GM19395 (cell line): Measurements from ENCODE around the gene ZIC4.
A peak's percentile ranks its signal among the peaks of the same experiment; 100 is the strongest.

Experiments used
- ATAC-seq: cut with Tn5 transposase; IDR thresholded peaks from one replicate; pipeline ENCODE4 v1.9.1; 2021; ENCODE audit warnings: mild to moderate bottlenecking, moderate library complexity; ENCODE audit not compliant: unreplicated experiment

ZIC4 gene

DNA sequence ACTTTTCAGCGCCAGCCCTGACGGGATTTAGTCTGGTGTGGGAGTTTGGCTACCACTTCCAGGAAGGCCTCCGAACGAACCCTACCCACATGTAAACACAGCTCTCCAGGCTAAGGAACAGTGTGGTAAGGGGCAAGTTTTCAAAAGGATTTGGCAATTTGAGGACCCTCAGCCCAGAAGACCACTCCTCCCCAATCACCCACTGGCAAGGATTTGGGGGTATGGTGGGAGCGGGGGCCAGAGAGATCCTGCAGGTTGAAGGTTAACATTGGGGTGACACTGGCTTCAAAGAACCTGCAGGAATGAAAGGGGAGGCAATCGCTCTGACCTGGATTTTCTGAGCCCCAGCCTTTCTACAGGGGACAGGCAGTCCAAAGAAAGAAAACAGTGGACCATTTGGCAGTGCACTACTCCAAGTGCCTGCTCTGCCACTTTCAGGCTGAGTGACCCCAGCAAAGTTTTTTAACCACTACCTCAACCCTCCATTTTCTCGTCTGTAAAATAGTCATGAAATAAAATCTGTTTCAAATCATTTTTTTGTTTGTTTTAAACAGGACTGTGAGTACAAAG is 34.5 kb downstream of the ZIC4 start:
- no peak for ATAC-seq

DNA sequence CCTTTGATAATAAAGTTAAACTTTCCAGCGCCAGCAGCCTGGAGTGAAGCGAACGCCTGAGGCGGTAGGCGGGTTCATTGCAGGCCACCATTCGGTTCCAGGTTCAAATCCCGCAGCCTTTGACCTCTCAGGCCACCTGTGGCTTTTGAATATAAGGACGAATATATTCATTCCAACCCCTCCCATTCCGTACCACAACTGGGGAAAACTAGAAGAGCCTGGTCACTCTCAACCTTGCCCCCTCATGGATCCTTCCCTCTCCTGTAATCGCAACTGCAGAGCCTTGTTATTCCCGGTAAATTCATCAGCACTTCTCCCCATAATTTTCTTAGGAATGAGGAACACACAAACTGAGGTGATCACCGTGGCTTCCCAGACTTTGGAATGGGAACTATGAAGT is 35.2 kb downstream of the ZIC4 start:
- no peak for ATAC-seq

DNA sequence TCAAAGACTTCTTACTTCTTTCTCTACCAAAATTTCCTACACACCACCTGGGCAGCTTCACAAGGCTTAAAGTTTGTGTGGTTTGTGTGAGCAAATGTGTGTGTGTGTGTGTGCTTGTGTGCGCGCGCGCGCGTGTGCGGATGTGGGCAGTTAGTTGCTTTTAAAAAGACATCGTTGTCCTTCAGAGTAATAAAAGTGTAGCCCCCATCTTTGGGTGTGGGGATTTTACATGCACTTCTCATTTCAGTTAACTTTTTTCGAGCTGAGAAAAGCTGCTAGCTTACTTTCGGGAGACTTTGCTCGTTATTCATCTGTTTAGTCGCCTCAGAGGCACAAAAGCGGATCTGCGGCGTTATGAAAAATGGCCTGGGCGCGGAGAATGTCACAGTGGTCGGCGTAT is 36.0 kb downstream of the ZIC4 start:
- no peak for ATAC-seq

DNA sequence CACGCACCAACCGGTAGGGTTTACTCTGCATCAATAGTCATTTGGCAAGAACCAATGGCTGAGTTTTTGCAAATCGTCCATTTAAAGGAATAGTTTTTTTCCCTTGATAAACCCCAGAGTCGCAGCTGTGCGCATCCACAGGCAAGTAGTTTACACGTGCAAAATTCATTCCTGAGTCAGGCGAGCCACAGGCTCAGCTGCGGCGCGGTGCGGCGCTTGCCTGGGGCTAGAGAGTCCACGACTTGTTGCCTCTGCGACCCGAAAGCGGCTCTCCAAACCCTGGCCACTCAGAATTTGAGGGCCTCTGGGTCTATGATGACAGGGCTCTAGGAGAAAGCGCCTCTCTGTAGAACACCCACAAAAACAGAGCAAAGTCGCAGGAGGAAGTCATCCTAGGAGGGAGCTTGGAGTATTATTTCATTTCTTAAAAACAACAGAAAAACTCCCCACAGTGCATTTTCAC is 36.7 kb downstream of the ZIC4 start:
- ATAC-seq, result no peak

DNA sequence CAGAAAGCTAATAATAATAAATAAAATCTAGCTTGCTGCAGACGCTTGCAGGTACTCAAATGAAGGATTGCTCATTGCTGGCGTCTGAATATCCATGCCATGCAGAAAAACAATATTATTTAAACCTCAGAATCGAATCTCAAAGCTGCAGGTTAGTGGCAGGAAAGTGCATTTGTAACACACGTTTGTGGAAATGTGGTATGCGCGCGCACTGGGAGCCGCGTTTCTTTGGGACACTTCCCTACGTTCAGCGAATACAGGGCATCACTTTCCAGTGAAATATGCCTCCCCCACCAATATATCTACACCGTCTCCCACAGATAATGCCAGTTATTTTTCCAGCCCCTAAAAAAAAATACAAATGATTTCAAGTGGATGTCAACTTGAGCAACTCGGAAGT is 37.1 kb downstream of the ZIC4 start:
- ATAC-seq, result no peak

DNA sequence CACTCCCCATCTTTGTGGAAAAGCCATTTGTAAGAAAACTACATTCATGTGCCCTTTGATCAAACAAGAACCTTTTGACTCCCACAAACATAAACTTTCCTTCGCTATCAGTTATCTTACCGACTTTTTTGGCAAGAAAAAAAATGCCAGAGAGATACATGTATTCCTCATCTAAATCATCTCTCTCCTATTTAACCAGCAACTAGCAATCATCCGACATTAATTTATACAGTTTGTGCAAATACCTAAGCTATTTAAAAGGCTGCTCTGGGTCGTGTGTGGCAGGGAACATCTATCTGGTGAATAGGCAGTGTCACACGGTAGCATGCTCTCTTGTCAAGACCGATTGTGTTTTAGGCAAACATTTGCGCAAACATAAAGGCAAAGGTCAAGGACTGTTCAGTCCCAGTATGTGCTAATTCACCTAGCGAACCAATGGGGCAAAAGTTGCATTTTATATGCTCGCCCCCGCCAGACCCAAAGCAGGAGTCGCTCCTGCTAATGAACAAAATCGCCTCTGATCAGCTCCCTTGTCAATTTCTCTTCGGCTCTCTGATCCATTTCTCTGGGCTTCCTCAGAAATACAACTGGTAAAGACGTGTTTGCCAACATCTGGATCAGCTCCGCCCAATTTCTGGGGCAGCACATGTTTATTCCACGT is 37.7 kb downstream of the ZIC4 start:
- ATAC-seq, result no peak

DNA sequence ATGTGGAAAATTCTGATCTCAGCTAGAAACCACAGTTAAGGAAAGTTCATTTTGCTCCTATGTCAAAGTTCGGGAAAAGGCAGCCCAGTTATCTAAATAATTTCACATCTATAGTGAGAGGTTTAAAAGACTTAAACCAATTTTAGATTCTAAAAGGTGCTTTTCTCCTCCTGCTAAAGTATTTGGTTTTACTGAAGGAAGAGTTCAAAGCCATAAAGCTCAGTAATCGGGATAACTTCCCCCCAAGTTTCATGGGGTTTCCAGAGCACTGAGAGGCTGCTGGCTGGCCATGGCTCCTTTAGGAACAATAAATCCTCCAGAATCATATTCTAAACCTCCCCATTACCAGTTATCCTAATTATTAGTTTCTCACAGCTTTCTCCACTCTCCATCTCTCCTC is 38.2 kb downstream of the ZIC4 start:
- no peak for ATAC-seq

DNA sequence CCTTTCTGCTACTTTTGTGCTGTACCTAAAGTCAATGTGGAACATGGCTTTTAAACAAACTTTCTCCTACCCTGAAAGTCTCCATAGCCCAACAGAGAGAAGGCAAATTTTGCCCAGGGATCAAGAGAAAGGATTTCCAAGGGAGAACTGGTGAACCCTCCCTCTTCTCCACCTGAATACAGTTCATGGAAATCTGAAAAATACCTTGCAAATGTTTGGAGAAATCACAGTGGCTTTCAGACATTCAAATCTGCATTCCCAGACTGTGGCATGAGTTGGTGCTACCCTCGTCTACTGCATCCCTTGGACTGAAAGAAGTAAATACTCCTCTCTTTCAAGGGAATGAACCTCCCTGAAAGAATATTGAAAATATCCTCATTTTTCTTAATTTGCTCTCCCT is 38.7 kb downstream of the ZIC4 start:
- ATAC-seq, result no peak

DNA sequence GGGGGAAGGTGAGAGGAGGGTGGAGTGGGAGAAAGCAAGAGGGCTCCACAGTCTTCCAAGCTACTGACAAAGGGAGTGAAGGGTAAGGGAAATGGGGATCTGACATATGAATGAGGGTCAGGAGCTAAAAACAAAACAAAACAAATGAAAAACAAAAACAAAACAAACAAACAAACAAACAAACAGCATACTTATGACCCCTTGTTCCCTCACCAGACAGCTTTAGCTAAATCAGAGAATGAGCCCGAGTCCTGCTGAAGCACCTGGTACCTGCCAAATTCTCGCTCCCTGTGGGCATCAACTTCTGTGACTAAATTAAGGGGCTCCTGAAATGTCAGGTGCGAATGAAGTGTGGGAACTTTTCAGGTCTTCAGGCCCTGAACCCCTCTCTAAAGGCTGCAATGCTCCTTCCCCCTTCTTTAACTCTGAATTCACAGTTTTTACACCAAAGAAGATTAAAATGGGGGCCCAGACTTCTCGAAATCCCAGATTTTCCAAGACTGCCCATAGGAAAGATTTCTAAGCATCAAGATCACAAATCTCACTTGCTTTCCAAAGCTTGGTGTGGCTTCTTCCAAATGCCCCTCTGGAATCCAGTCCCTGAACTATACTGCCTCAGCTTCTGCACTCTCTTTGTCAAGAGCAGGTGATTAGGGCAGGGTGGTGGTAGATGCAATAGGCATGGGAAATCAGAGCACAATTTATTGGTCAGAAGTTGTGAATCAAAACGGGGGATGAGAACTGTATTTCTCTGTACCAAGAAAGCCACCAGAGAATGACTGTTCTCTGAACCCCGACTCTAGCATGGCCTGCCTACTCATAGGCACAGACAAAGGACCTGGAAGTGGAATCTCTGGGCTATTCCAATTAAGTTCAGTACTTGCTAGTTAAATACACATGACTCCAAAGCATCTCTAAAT is 40.9 kb downstream of the ZIC4 start:
- ATAC-seq, result no peak

DNA sequence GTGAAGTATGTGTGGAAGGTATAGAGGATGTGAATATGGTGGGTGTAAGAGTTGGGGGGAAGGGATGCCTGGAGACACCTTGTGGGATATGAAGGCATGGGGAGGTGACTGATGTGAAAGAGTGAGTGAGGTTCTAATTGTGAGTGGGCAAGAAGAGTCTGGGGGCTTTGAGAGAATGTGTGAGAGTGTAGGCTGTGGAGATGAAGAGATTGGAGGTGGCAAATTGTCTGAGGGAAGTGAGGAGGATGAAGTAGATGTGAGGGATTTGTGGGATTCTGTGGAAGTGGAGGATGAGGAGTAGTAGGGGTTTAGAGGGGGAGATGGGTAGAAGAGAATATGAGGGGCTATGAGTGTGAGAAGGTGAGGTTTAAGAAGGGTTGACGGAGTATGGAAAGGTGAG is 41.6 kb downstream of the ZIC4 start:
- no peak for ATAC-seq

DNA sequence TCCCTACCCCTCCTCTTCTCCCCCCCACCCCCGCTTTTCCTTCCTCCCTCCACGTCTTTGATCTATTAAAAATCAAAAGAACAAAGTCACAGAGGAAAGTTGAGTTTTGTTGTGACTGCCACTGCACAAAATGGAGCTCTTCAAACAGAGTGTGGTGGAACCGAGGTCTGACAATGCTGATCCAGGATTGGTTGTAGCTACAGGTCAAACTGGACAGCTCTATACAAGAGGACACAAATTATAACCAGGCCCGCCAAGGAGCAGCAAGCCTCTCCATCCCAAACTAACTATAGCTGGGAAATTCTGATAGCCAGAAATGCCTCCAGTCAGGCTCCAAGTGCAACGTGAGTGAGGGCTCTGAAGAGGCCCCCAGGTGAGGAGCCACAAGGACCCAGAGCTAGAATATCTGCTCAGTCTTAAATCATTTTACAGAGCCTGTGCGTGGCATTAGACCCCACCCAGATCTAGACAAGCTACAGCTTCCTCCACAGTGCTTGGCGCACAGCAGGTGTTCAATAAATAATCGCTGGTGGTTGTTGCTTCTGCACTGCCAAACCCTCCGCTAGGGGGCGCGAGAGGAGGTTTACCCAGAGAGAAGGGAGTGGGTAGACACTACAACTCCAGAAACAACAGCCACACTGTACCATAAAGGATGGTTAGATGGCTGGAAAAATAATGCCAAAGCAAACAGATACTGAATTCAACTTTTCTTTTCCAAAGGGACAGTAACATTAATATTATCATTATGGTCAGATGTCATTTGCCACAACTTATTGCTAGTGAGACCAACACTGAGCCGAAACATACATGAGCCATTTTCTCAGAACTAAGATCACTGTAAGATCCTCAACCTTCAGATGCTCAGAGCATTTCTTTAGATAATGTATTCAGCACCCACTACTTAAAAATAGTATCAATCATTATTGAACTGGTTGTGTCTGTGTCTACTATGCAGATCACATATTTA is 44.6 kb downstream of the ZIC4 start:
- peak; percentile 83 for ATAC-seq

DNA sequence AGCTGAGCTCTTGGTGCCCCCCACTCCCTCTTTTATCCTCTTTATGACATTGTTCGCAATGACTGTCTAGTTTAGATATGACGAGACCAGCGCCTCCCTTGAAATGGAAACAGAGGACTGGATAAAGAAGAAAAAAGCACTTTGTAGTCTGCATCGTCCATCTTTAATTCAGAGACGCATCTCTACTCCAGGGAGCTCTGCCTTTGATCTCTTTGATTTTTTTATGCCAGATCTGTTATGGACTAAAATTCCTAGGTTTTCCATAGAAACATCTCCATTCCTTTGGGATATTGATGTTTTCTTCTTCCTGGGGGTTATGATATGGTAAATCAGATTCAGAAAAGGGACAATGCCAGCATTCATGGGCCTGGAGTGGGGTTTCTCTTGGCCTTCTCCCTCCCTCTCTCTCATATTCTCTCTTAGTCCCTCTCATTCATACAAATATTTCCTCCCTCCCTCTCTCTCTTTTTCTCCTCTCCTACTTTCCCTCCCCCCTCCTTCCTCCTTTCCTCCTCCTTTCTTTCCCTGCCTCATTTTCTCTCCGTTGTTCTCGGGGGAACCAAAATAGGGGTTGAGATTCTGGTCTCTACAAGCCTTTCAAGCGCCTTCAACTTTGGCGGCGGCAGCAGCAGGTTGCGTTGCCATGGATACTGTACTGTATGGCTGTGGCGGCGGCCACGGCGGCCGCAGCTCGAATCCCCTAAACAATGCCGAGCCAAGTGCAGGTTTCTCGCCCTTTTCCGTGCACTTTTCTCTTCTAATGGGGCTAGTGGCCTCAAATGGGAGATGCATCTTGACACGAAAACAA is 45.5 kb downstream of the ZIC4 start:
- ATAC-seq, result no peak

DNA sequence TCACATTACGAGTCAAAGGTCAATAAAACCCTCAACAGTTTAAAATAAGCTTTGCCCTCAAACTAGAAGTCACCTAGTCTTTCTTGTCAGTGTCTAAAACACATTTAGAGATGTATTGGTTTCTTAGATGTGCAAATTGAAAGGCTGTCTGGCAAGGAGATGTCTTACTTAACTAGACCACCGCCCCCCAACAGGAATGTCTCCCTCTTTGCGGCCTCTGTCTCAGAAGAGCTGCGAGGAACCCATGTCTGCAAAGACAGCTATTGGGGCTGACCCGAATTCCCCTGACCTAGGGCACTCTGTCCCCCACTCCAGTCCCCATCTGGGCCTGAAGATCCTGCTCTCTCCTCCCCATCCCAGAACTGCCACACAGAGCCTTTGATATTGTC is 46.3 kb downstream of the ZIC4 start:
- no peak for ATAC-seq

DNA sequence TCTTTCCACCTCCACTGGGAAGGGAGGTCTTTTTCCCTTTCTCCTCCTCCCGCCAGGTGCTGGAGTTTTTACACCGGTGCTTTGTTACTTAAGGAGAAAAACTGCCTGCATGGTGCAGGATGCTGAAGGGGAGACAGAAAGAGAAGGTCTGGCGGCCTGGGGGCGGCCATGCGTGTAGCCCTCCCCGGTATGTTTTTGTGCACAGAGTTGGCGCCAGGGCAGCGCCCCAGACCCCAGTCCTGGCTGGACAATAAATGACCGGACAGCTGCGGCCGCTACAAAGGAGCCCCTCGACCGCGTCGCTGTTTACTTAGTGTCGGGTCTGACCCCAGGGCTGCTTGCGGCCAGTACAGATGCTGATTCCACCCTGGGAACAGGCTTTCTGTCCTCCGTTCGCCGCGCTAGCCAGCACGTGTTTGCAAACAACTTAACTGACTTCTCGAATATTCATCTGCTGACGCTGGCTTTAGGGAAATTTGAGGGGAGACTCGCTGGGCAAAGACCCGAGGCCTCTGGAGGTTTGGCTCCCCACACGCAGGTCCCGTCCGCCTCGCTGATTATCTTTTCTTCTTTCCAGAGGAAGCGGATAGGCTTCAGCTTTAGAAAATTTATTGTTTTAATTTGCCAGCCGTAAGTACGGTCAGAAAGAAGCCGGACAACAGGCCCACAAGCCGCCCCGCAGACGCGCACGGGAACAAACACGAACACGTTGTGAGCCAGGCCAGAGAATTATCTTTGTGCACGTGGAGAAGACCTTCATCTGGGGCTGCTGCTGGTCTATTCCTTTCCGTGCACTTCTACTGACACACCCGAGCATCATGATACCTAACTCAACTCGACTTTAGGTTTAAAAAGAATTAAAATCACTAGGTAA is 46.9 kb downstream of the ZIC4 start:
- no peak for ATAC-seq

DNA sequence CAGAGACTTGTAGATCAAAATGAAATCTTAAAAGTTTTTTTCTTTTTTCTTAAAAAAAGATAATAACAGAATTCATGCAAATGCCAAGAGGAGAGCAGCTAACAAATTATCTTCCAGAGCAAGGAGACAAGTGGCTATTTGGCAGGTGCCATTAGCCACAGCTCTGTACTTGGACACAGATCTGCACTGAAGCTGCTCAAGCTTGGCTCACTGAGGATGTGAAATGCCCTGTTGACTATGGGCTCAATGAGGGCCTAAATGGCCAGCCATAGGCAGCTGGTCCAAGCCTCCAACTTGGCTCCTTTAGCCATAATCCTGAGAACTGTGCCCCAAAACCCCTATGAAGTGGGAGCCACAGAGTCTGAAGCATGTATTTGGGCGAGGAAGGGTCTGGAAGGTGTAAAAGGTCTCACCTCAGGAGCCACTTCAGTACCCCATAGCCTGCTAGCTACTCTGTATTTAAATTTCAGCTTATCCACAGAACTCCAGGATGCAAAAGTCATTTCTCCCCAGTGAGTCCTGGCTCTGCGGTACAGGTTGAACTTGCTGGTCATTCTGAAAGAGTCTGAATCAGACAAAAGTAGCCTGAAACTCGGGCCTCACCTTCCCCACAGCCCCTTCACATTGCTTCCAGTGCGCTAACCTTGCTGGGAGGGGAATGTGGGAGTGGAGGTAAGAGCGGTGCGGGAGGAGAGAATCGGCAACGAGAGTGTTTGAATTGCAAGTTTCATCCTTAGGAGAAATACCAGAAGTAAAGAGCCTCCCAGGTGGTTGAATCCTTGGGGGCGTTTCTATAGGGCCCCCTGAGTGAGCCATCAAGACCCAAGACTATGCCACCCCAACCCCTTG is 48.0 kb downstream of the ZIC4 start:
- ATAC-seq, result no peak

DNA sequence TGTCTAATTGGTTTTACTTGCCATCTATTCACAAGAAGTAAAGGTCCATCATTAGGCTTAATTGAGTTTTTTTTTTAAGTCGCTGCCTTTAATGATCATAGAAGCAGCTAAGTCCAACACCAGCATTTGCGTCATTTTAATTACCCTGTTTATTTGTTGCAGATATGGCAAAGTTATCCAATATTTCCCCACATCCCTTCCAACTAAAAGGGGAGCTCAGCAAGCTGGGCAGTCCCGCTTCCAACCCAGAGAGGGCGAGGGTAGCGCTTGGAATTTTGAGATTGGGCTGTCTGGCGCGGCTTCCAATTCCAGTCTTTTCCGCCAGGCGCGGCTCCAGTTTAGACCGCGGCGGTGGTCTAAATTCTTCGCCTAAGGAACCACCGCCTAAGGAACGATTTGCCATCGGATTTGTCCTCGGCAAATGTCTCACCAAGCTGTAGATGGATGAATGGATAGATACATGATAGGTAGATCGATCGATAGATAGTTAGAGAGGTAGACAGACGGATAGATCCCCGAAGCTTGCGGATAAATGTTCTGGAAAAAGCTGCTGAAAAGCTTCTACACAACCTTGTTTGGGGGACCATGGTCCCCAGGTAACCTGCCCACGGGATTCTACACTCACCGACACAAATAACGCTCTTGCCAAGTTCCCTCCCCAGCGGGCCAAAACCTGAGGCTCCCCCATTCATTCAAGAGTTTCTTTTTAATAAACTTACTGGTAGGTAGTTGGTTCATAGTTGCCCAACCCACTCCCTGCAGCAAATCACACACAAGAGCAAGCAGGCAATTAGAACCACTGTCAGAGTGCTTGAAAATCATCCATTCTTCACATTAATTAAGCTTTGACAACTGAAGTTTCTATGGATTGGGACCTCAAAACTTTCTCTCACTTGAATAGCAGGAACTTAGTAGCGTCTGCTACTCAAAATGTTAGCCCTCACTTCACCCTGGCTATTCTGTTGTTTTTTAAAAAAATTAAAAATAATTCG is 49.1 kb downstream of the ZIC4 start:
- ATAC-seq, result no peak
